WI38 (cell line): ENCODE results near the gene RIMBP2.

Source experiments
- H3K4me3 ChIP-seq: 2 replicates; pipeline ENCODE4 v1.5.1; 2011; ENCODE audit warnings: low read depth, mild to moderate bottlenecking, control low read depth, low read length
- CTCF ChIP-seq: IDR thresholded peaks from 2 replicates; pipeline ENCODE4 v1.5.1; 2012; ENCODE audit warnings: low read depth, mild to moderate bottlenecking, control low read depth, low read length

Gene RIMBP2

GRCh38 chr12:130560321-130560720 is 155.8 kb downstream of the RIMBP2 start:
- H3K4me3 ChIP-seq: no peak overlapping the region
- TF ChIP-seq CTCF: no peak

- no peak overlapping the region for H3K4me3 ChIP-seq
- TF ChIP-seq CTCF: no peak
Observed at GRCh38 chr12:130559806-130560205, 156.3 kb downstream of the RIMBP2 start.

- no peak for TF ChIP-seq CTCF
- no peak overlapping the region for H3K4me3 ChIP-seq
Observed at GRCh38 chr12:130557886-130558765, 158.0 kb downstream of the RIMBP2 start.

GRCh38 chr12:130557201-130557600 is 158.9 kb downstream of the RIMBP2 start:
- no peak overlapping the region for H3K4me3 ChIP-seq
- no peak for TF ChIP-seq CTCF

GRCh38 chr12:130556486-130557055 is 159.5 kb downstream of the RIMBP2 start:
- TF ChIP-seq CTCF: no peak
- H3K4me3 ChIP-seq: no peak overlapping the region

GRCh38 chr12:130555628-130556485 is 160.2 kb downstream of the RIMBP2 start:
- no peak for TF ChIP-seq CTCF
- no peak overlapping the region for H3K4me3 ChIP-seq

- TF ChIP-seq CTCF: no peak
- no peak overlapping the region for H3K4me3 ChIP-seq
Observed at GRCh38 chr12:130555221-130555620, 160.9 kb downstream of the RIMBP2 start.
